Endodermal cell (in vitro differentiated cells): ENCODE measurements around the gene GRID1. TPM values are rescaled to one million over a fixed set of nuclear protein-coding genes. Genes with fewer than 3 reads are reported as not detected.

Experiments used
- DNase-seq: peaks from one replicate; pipeline ENCODE4 v3.0.0-alpha.2; 2017
- H3K27ac ChIP-seq: 2 replicates; pipeline ENCODE4 v1.5.1; 2013; ENCODE audit warnings: mild to moderate bottlenecking, low read depth, low read length, moderate library complexity
- H3K27me3 ChIP-seq: 2 replicates; pipeline ENCODE4 v1.6.1; 2013; ENCODE audit warnings: mild to moderate bottlenecking, low read length, moderate library complexity; ENCODE audit not compliant: insufficient read depth, control insufficient read depth, poor library complexity, severe bottlenecking
- H3K36me3 ChIP-seq: 2 replicates; pipeline ENCODE4 v1.7.0; 2013; ENCODE audit warnings: mild to moderate bottlenecking, low read length, moderate library complexity; ENCODE audit not compliant: control insufficient read depth, insufficient read depth
- H3K4me1 ChIP-seq: one replicate; pipeline ENCODE4 v1.7.0; 2013; ENCODE audit warnings: low read length; ENCODE audit not compliant: control insufficient read depth, insufficient read depth
- H3K4me3 ChIP-seq: 2 replicates; pipeline ENCODE4 v1.5.1; 2013; ENCODE audit warnings: mild to moderate bottlenecking, low read length, moderate library complexity
- H3K9ac ChIP-seq: 2 replicates; pipeline ENCODE4 v1.6.1; 2013; ENCODE audit warnings: mild to moderate bottlenecking, low read length, moderate library complexity; ENCODE audit not compliant: poor library complexity, severe bottlenecking; ENCODE audit errors: extremely low read depth
- H3K9me3 ChIP-seq: 2 replicates; pipeline ENCODE4 v1.6.1; 2013; ENCODE audit warnings: mild to moderate bottlenecking, low read length, moderate library complexity; ENCODE audit not compliant: control insufficient read depth
- H3K27ac Mint-ChIP-seq: 2 replicates; pipeline ENCODE4 v1.8.0; 2020; ENCODE audit warnings: mixed read lengths
- H3K27me3 Mint-ChIP-seq: 2 replicates; pipeline ENCODE4 v1.8.0; 2021; ENCODE audit warnings: mild to moderate bottlenecking, mixed read lengths; ENCODE audit not compliant: insufficient read depth
- H3K36me3 Mint-ChIP-seq: 2 replicates; pipeline ENCODE4 v1.8.0; 2020; ENCODE audit warnings: low read depth, mixed read lengths
- H3K4me1 Mint-ChIP-seq: 2 replicates; pipeline ENCODE4 v1.8.0; 2020; ENCODE audit warnings: mixed read lengths
- H3K4me3 Mint-ChIP-seq: 2 replicates; pipeline ENCODE4 v1.8.0; 2020; ENCODE audit warnings: mild to moderate bottlenecking, moderate library complexity, mixed read lengths
- H3K9me3 Mint-ChIP-seq: 2 replicates; pipeline ENCODE4 v1.8.0; 2020; ENCODE audit warnings: mild to moderate bottlenecking, mixed read lengths
- WGBS, 2 experiments: methylation state at CpG; one replicate each; pipeline versions ENCODE4 v1.1.5 to v1.1.7; 2013; ENCODE audit warnings: missing lambda C conversion rate in 2 of 2, mixed read lengths in 1 of 2; ENCODE audit not compliant: insufficient coverage in 1 of 2, insufficient read length in 1 of 2; 5-methylcytosine and 5-hydroxymethylcytosine counted together
- total RNA-seq, 2 donors: library from RNA; stranded (reverse); fragmentation: NEBNext Ultra II Directional in 1 of 2; extraction: Animal tissue kit (Norgen Biotek cat#: 25700) in 1 of 2; gene quantifications; 2 replicates in 1 of 2; 3 replicates in 1 of 2; pipeline ENCODE4 v1.2.1, GENCODE V29; 2021
- TF ChIP-seq, protein P1 (sequence below): fragments of 200-600 bp; sonication (generic); conservative IDR thresholded peaks from 2 replicates; pipeline ENCODE4 v1.5.0; 2021; ENCODE audit warnings: antibody characterized with exemption, mild to moderate bottlenecking

Gene GRID1
- total RNA-seq, 2 donors from 2014 or later: 0.13 to 0.53 TPM

DNA sequence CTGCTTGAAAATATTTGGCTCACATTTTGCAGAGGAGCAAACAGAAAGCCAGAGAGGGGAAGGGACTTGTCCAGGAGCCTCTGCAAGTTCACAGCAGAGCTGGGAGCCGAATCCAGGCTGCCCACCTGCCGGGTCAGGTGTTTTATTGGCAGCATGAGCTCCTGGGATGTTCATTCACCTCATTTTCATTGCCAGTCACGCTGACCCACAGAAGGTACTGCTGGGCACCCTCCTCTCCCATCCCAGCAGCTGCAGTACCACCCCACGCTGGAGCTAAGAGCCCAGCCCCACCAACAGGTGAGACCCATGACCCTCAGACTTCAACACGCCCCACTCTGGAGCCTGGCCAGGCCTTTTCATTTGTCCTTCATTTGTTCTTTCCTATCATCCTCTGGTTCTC is 102.7 kb downstream of the GRID1 start:
- TF ChIP-seq, protein P1, sequence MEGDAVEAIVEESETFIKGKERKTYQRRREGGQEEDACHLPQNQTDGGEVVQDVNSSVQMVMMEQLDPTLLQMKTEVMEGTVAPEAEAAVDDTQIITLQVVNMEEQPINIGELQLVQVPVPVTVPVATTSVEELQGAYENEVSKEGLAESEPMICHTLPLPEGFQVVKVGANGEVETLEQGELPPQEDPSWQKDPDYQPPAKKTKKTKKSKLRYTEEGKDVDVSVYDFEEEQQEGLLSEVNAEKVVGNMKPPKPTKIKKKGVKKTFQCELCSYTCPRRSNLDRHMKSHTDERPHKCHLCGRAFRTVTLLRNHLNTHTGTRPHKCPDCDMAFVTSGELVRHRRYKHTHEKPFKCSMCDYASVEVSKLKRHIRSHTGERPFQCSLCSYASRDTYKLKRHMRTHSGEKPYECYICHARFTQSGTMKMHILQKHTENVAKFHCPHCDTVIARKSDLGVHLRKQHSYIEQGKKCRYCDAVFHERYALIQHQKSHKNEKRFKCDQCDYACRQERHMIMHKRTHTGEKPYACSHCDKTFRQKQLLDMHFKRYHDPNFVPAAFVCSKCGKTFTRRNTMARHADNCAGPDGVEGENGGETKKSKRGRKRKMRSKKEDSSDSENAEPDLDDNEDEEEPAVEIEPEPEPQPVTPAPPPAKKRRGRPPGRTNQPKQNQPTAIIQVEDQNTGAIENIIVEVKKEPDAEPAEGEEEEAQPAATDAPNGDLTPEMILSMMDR: no peak
- DNase-seq: peak; percentile 34
- Mint-ChIP-seq H3K36me3 (no peaks in the 10 kb centered on the region), H3K27ac (no peak overlapping the region), H3K4me3 (no peak overlapping the region), H3K4me1 (peaks cover 9% of the 10 kb centered on the region), H3K9me3 (no peaks in the 10 kb centered on the region), H3K27me3 (peaks cover 16% of the 10 kb centered on the region)
- no peak overlapping the region for H3K9ac ChIP-seq
- peaks cover 7% of the 10 kb centered on the region for H3K4me1 ChIP-seq
- no peaks in the 10 kb centered on the region for H3K9me3 ChIP-seq
- WGBS, 2 experiments: 86 to 100% methylated on average over 3 to 5 of the region's 5 CpGs
- no peaks in the 10 kb centered on the region for H3K36me3 ChIP-seq
- H3K4me3 ChIP-seq: no peak overlapping the region
- H3K27me3 ChIP-seq: no peaks in the 10 kb centered on the region
- no peak overlapping the region for H3K27ac ChIP-seq

DNA sequence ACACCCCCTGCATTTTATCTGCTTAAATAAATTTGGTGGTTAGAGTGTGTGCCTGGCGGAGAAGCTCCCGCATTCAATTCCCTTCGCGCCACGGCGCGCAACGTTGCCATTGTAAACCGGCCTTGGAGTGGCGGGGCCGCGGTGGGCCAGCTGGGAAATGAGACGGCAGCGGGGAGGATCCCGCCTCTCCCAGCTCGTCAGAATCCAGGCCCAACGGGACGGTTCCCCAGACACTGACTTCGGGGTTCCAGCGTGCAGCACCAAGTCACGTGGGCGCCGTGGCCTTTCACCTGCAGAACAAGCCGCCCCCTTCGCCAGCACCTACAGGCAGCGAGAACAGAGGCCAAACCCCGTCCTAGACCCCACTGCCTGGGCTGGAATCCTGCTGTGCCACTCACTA is 103.4 kb downstream of the GRID1 start:
- DNase-seq: peak; percentile 47

DNA sequence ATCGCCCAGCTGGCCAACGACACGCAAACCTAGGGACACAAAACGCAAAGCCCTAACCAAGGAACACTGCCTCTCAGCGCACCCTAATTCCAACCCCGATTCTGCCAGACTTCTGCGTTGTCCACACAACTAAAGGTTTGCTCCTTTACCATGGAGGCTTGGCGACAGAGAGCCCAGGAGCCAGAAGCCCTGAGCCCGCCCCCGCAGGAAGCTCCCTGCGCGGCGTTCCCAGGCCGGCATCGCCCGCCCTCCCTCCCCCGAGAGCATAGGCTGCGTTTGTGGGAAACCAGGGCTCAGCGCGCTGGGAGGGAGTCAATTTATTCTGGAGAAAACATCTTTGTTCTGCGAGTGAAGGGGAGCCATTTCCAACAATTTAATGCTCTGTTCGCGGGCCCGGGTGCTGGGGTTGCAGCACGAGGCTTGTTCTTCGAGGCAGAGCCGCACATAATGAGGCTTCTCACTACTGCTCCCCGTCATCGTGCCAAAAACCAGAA is 103.9 kb downstream of the GRID1 start:
- Mint-ChIP-seq H3K4me1 (peaks cover 11% of the 10 kb centered on the region), H3K4me3 (no peak overlapping the region), H3K27me3 (peaks cover 18% of the 10 kb centered on the region), H3K36me3 (no peaks in the 10 kb centered on the region), H3K9me3 (peaks cover 2% of the 10 kb centered on the region), H3K27ac (no peak overlapping the region)
- H3K4me3 ChIP-seq: no peak overlapping the region
- TF ChIP-seq, protein P1: no peak
- H3K9ac ChIP-seq: no peak overlapping the region
- peak; percentile 70 for DNase-seq
- no peaks in the 10 kb centered on the region for H3K36me3 ChIP-seq
- H3K27ac ChIP-seq: no peak overlapping the region
- H3K9me3 ChIP-seq: peaks cover 5% of the 10 kb centered on the region
- no peaks in the 10 kb centered on the region for H3K27me3 ChIP-seq
- H3K4me1 ChIP-seq: peaks cover 7% of the 10 kb centered on the region
- WGBS, 2 experiments: 74 to 77% methylated on average over 19 to 29 of the region's 29 CpGs

More for the DNA sequence above, 103.4 kb downstream of the GRID1 start:
- Histone ChIP-seq H3K9ac (no peak overlapping the region), H3K9me3 (peaks cover 3% of the 10 kb centered on the region), H3K27me3 (no peaks in the 10 kb centered on the region), H3K4me3 (no peak overlapping the region), H3K27ac (no peak overlapping the region), H3K4me1 (peaks cover 7% of the 10 kb centered on the region), H3K36me3 (no peaks in the 10 kb centered on the region)
- Mint-ChIP-seq H3K36me3 (no peaks in the 10 kb centered on the region), H3K4me1 (peaks cover 9% of the 10 kb centered on the region), H3K27ac (no peak overlapping the region), H3K27me3 (peaks cover 16% of the 10 kb centered on the region), H3K4me3 (no peak overlapping the region), H3K9me3 (no peaks in the 10 kb centered on the region)
- TF ChIP-seq, protein P1: no peak
- WGBS, 2 experiments: 90 to 97% methylated on average over 24 to 27 of the region's 27 CpGs
